Posterior cingulate gyrus (tissue), 11 donors: ENCODE measurements around the gene CCDC85C.
A peak's percentile ranks its signal among the peaks of the same experiment; 100 is the strongest.

ENCODE experiments used
- DNase-seq, 10 donors: peaks; one replicate each; pipeline versions ENCODE4 v3.0.0 to v3.0.0-alpha.2; 2020 to 2021; ENCODE audit warnings: mixed read lengths in 3 of 10
- intact Hi-C: fragments of 100-400 bp; cut with DNase I; formaldehyde crosslinking; loops from one replicate; pipeline ENCODE4 v1.15.1; 2023

CCDC85C gene

GRCh38 chr14:99593971-99594841 lies 9.8 kb downstream of the CCDC85C start:
- intact Hi-C loops = no loop called here

GRCh38 chr14:99592933-99593753 lies 10.9 kb downstream of the CCDC85C start:
- intact Hi-C loops = no loop called here
- DNase-seq = peak in 7 of 10 donors; percentile 42 to 90 (median 72)

More at GRCh38 chr14:99593971-99594841, 9.8 kb downstream of the CCDC85C start:
- no peak for DNase-seq

- intact Hi-C loops = no loop called here
- DNase-seq = no peak
These were observed 11.6 kb downstream of the CCDC85C start for GRCh38 chr14:99592394-99592793.

- DNase-seq = peak in 2 of 10 donors; percentile 45 to 89
These were observed 13.1 kb downstream of the CCDC85C start for GRCh38 chr14:99590746-99591555.

GRCh38 chr14:99589651-99590530 lies 14.1 kb downstream of the CCDC85C start:
- intact Hi-C loops = no loop called here
- DNase-seq = no peak

More at GRCh38 chr14:99590746-99591555, 13.1 kb downstream of the CCDC85C start:
- intact Hi-C loops = no loop called here

DNA sequence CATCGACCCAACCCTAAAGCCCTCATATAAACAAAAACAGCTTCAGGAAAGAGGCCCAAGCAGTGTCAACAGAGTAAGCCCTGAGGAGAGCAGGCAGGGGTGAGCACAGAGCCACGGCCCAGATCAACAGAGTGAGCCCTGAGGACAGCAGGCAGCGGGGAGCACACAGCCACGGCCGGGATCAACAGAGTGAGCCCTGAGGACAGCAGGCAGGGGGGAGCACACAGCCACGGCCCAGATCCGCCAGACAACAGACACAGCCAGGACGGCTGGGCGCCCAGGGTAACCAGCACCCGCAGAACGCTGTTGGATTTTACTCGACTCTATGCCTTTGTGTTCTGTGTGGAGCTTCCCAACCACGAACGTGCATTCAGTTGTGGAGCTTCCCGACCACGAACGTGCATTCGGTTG lies 15.0 kb downstream of the CCDC85C start:
- intact Hi-C loops = no loop called here
- DNase-seq = no peak

- intact Hi-C loops = no loop called here
- DNase-seq = no peak
These were observed 16.3 kb downstream of the CCDC85C start for GRCh38 chr14:99587460-99588278.

GRCh38 chr14:99586761-99587459 lies 17.1 kb downstream of the CCDC85C start:
- intact Hi-C loops = no loop called here

GRCh38 chr14:99586054-99586760 lies 17.8 kb downstream of the CCDC85C start:
- intact Hi-C loops = no loop called here

More at GRCh38 chr14:99586761-99587459, 17.1 kb downstream of the CCDC85C start:
- no peak for DNase-seq

GRCh38 chr14:99584823-99585222 lies 19.2 kb downstream of the CCDC85C start:
- intact Hi-C loops = no loop called here

More at GRCh38 chr14:99586054-99586760, 17.8 kb downstream of the CCDC85C start:
- DNase-seq = no peak

DNA sequence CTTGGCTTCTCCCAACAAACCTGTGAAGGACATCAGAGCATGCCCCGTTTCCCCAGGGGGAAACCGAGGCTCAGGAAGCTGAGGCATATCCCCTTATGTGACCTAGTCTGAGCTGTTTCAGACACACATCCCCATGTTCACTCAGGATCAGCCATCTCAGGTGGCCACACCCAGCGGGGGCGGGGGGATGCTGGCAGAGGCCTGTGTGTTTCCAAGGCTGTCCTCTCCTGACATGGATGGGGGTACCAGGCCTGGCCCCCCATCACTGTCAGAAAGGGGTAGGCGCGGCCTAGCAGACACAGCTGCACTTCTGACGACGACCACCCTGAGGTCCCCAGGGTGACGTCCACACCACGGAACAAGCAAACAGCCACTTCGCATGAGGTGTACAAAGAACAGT lies 22.1 kb downstream of the CCDC85C start:
- intact Hi-C loops = no loop called here
- DNase-seq = no peak

More at GRCh38 chr14:99584823-99585222, 19.2 kb downstream of the CCDC85C start:
- DNase-seq = no peak

GRCh38 chr14:99581374-99581773 lies 22.6 kb downstream of the CCDC85C start:
- DNase-seq = peak in 5 of 10 donors; percentile 36 to 91 (median 65)
- intact Hi-C loops = no loop called here

- intact Hi-C loops = no loop called here
- DNase-seq = no peak
These were observed 24.0 kb downstream of the CCDC85C start for GRCh38 chr14:99579903-99580571.

DNA sequence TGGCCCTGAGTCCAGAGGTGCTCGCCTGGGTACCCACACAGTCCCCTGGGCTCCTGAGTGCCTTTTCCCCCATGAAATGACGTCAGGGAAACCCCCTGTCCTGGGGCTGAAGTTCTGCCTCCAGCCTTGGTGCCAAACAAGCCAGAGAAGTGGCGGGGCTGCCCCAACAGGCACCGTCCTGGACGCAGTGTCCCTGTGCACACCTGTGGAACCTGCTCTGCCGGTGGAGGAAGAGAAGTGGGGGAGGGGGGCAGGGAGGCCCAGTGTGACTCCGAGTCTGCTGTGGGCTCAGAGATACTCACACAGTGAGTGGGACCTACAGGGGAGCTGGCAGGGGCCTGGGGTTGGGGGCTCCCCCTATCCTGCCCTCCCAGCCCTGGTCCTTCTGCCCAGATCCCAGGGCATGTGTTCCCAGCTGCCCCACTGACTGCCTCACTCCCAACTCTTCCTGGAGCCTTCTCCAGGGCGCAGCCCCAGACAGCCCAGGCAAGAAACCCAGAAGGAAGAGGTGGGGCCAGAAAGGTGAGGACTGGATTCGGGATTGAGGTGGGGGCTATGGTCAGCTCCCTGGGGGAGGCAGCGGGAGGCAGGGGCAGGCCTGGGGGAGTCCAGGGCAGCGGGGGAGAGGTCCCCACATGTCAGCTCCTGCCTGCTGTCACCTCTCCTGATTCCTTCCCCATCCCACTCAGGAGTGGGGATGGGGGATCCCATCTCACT lies 24.7 kb downstream of the CCDC85C start:
- no peak for DNase-seq
- intact Hi-C loops = no loop called here

DNA sequence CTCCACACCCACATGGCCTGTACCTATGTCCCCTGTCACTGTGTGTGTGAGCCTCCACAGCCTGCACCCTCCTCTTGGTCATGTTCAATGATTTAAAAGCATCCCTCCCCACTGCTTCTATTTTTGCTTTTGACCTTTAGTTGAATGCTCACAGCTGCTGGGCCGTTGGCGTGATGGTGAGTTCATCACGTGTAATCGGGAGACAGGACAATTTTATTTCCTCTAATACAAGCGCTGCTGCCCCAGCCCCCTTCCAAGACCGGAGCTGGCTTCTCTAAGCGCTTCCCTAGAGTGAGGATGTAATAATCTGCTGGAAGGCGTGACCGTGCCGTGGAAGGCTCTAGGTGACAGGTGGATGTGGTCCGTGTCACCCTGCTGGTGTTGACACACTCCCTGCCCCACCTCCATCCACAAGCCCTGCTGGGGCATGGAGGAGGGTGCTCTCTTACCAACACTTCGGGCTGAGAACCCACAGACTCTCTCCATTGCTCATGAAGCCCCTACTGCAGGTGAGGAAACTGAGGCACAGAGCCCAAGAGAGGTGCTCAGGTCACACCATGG lies 25.4 kb downstream of the CCDC85C start:
- intact Hi-C loops = no loop called here
- DNase-seq = no peak
